ENCODE measurements around the gene C11orf21. TPM values are rescaled to one million over a fixed set of nuclear protein-coding genes. Genes with fewer than 3 reads are reported as not detected.

C11orf21 gene
- polyA plus RNA-seq, 1 donor: 22.7 TPM

DNA sequence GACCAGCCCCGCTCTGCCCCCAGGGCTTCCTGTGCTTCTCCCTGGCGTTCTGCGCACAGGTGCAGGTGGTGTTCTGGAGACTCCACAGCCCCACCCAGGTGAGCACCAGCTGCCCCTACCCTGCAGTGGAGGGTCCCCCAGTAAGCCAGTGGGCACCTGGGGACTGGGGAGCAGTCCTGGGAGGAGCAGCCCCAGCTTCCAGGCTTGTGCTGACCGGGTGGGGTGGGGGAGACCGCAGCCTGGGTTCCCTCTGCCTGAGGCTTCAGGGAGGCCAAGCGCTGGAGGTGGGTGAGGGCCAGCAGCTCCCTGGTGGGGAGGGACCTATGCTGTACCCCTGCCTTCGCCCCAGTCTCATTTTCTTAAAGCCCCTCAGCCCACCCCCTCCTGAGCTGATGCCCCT, 7.0 kb upstream of the C11orf21 start:
- Histone ChIP-seq H3K4me3 (ENCODE audit: low read length) (no peak overlapping the region), H3K4me1 (ENCODE audit: control insufficient read depth, insufficient read depth, low read length) (peaks cover 32% of the 10 kb centered on the region), H3K27ac (ENCODE audit: low read length) (no peak overlapping the region), H3K27me3 (ENCODE audit: control insufficient read depth, insufficient read depth, low read length) (no peaks in the 10 kb centered on the region), H3K9me3 (ENCODE audit: control insufficient read depth, low read depth, low read length) (no peaks in the 10 kb centered on the region), H3K36me3 (ENCODE audit: control insufficient read depth, insufficient read depth, low read length) (no peaks in the 10 kb centered on the region)
- WGBS (ENCODE audit: insufficient coverage, low lambda C conversion rate): no CpG with 5 or more reads among the region's 7 CpGs
- no peak for DNase-seq

- WGBS (ENCODE audit: insufficient coverage, low lambda C conversion rate): no CpG with 5 or more reads among the region's 23 CpGs
- H3K4me3 ChIP-seq (ENCODE audit: low read length): no peak overlapping the region
- no peak for DNase-seq
- H3K27ac ChIP-seq (ENCODE audit: low read length): peak overlapping the region; percentile 57
- H3K4me1 ChIP-seq (ENCODE audit: control insufficient read depth, insufficient read depth, low read length): peaks cover 42% of the 10 kb centered on the region
- no peaks in the 10 kb centered on the region for H3K27me3 ChIP-seq (ENCODE audit: control insufficient read depth, insufficient read depth, low read length)
- H3K36me3 ChIP-seq (ENCODE audit: control insufficient read depth, insufficient read depth, low read length): no peaks in the 10 kb centered on the region
- peaks cover 4% of the 10 kb centered on the region for H3K9me3 ChIP-seq (ENCODE audit: control insufficient read depth, low read depth, low read length)
Measured at GRCh38 chr11:2307501-2308331, 6.0 kb upstream of the C11orf21 start.

DNA sequence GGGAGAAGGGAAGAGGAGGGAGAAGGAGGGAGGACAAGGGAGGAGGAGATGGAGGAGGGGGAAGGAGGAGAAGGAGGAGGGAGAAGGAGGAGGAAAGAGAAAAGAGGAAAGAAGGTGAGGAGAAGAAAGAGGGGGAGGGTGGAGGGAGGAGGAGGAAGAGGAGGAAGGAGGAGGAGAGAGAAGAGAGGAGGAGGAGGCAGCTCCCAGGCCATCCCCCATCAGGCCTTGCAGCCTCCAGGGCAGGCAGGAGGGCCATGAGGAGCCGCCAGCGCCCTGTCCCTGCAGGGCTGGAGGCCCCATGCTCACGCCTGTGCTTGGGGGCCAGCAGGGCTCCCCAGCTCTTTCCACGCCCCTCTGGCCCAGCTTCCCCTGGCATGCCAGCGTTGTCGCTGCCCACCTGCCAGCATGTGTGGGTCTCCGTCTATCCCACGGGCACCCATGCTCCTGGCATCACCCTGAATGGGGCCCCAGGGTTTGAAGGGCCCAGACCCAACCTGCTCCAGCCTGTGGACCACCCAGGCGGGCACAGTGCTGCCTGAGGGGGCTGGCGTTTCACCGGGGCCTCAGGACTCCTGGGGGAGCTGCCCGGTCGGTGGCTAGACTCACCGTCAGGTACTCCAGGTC, 5.3 kb upstream of the C11orf21 start:
- H3K4me1 ChIP-seq (ENCODE audit: control insufficient read depth, insufficient read depth, low read length): peaks cover 46% of the 10 kb centered on the region
- WGBS (ENCODE audit: insufficient coverage, low lambda C conversion rate): 80% methylated on average over 1 of the region's 14 CpGs
- no peak overlapping the region for H3K4me3 ChIP-seq (ENCODE audit: low read length)
- H3K27ac ChIP-seq (ENCODE audit: low read length): peak overlapping the region; percentile 57
- no peaks in the 10 kb centered on the region for H3K36me3 ChIP-seq (ENCODE audit: control insufficient read depth, insufficient read depth, low read length)
- DNase-seq: no peak
- peaks cover 6% of the 10 kb centered on the region for H3K9me3 ChIP-seq (ENCODE audit: control insufficient read depth, low read depth, low read length)
- no peaks in the 10 kb centered on the region for H3K27me3 ChIP-seq (ENCODE audit: control insufficient read depth, insufficient read depth, low read length)

DNA sequence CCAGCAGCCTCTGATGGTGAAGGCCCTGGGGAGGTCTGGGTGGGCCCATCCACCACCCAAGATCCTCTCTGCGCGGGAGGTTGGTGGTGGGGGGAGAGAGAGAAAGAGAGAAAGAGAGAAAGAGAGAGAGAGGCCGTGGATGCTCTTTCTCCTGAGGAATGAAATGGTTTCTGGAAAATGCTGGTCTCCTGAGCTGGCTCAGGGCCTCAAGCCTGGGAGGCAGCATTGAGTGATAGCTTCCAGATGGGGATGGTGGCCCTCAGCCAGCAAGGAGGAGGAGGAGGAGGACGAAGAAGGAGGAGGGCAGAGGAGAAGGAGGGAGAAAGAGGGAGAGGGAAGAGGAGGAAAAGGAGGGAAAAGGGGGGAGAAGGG, 4.7 kb upstream of the C11orf21 start:
- peaks cover 52% of the 10 kb centered on the region for H3K4me1 ChIP-seq (ENCODE audit: control insufficient read depth, insufficient read depth, low read length)
- peak; percentile 63 to 75 for DNase-seq
- no peaks in the 10 kb centered on the region for H3K36me3 ChIP-seq (ENCODE audit: control insufficient read depth, insufficient read depth, low read length)
- no peak overlapping the region for H3K4me3 ChIP-seq (ENCODE audit: low read length)
- no peaks in the 10 kb centered on the region for H3K27me3 ChIP-seq (ENCODE audit: control insufficient read depth, insufficient read depth, low read length)
- 60% methylated on average over 1 of the region's 4 CpGs for WGBS (ENCODE audit: insufficient coverage, low lambda C conversion rate)
- H3K27ac ChIP-seq (ENCODE audit: low read length): peak overlapping the region; percentile 79
- peaks cover 6% of the 10 kb centered on the region for H3K9me3 ChIP-seq (ENCODE audit: control insufficient read depth, low read depth, low read length)

DNA sequence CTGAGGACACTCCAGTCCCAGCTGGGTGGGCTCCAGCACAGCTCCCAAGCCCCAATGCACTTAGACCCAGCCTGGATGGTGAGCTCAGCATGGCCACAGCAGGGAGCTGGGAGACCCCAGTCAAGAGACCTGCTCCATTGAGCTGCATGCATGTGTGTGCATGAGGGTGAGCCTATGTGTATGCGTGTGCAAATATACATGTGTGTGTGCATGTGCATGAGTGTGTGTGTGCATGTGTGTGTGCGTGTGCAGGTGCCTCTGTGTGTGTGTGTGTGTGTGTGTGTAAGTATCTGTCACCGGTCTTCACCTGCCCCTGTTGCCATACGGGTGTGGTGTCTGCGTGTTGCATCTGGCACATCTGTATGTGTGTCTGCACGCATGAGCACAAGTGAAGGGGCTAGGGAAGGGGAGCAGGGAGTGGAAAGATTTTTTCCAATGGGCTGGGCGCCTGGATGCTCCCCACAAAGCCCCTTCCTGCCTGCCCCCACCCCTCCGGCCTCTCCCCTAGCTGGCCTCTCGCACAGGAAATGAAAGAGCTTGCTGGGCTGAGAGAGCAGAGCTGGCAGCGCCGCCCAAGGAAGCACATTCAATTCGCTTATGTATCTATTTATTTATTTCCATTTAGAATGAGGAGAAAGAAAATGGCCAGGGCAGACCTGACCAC, 4.2 kb upstream of the C11orf21 start:
- DNase-seq: peak; percentile 52 to 61
- no peaks in the 10 kb centered on the region for H3K36me3 ChIP-seq (ENCODE audit: control insufficient read depth, insufficient read depth, low read length)
- no peak overlapping the region for H3K4me3 ChIP-seq (ENCODE audit: low read length)
- H3K9me3 ChIP-seq (ENCODE audit: control insufficient read depth, low read depth, low read length): peaks cover 6% of the 10 kb centered on the region
- H3K27ac ChIP-seq (ENCODE audit: low read length): peak overlapping the region; percentile 79
- H3K4me1 ChIP-seq (ENCODE audit: control insufficient read depth, insufficient read depth, low read length): peaks cover 57% of the 10 kb centered on the region
- no CpG with 5 or more reads among the region's 12 CpGs for WGBS (ENCODE audit: insufficient coverage, low lambda C conversion rate)
- H3K27me3 ChIP-seq (ENCODE audit: control insufficient read depth, insufficient read depth, low read length): no peaks in the 10 kb centered on the region

DNA sequence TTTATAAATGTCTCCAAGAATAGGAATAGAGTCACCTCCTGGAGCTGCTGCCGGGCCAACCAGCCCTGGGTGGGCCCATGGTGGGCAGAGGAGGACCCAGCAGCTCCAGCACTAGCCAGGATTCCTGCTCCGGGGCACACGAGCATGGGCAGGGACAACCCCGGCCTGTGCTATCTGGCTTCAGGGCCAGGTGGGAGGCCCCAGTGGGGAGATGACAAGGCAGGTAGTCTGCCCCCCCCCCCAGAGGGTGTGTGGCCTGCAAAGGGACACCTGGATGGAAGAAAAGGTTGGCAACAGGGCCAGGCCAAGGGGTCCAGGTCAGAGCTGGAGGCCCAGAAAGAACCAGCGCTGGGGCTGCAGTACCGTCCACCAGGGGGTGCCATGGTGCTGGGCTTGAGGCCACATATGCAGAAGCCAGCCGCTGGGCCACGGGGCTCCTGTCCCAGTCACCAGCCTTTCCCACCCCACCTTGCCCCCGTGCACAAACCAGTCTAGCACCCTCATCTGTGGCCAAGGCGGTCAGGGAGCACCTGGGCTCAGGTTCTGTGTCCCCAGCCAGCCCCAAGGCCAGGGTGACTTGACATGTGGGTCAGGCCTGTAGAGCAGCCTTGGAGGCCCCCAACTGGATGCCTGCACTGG, 3.5 kb upstream of the C11orf21 start:
- peaks cover 64% of the 10 kb centered on the region for H3K4me1 ChIP-seq (ENCODE audit: control insufficient read depth, insufficient read depth, low read length)
- no peak overlapping the region for H3K4me3 ChIP-seq (ENCODE audit: low read length)
- peak; percentile 77 to 82 for DNase-seq
- no peaks in the 10 kb centered on the region for H3K36me3 ChIP-seq (ENCODE audit: control insufficient read depth, insufficient read depth, low read length)
- H3K27ac ChIP-seq (ENCODE audit: low read length): peak overlapping the region; percentile 79
- no peaks in the 10 kb centered on the region for H3K27me3 ChIP-seq (ENCODE audit: control insufficient read depth, insufficient read depth, low read length)
- WGBS (ENCODE audit: insufficient coverage, low lambda C conversion rate): no CpG with 5 or more reads among the region's 10 CpGs
- H3K9me3 ChIP-seq (ENCODE audit: control insufficient read depth, low read depth, low read length): peaks cover 6% of the 10 kb centered on the region

DNA sequence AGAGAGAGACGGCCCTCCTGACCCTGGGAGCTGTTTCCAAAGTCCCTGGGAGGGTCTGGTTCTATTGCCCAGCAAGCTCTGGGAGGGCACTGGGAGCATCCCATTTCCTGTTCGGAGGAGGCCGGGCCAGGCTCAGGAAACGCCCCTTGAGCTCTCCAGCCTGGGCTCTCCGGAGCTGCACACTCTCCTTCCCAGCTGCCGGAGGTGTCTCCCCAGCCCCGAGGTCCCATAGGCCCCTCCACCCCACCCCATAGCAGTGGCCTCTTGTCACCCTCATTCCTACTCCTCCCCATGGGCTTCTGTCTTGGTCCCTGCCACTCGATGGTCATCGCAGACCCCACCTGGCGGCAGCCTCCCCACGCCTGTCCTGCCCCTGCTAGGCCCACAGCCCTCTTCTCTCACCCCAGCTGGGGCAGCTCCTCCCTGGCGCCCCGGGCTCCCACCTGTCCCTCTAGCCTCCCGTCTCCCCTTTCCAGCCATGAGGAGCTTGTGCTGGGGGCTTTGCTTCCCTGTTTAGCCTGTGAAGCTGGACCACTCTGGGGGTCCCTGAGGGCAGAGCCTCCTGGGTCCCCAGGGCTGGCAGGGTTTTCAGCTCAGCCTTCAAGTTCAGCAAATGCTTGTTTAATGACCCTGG, 2.9 kb upstream of the C11orf21 start:
- Histone ChIP-seq H3K27ac (ENCODE audit: low read length) (peak overlapping the region; percentile 79), H3K4me1 (ENCODE audit: control insufficient read depth, insufficient read depth, low read length) (peaks cover 67% of the 10 kb centered on the region)
- peak; percentile 66 to 89 for DNase-seq

DNA sequence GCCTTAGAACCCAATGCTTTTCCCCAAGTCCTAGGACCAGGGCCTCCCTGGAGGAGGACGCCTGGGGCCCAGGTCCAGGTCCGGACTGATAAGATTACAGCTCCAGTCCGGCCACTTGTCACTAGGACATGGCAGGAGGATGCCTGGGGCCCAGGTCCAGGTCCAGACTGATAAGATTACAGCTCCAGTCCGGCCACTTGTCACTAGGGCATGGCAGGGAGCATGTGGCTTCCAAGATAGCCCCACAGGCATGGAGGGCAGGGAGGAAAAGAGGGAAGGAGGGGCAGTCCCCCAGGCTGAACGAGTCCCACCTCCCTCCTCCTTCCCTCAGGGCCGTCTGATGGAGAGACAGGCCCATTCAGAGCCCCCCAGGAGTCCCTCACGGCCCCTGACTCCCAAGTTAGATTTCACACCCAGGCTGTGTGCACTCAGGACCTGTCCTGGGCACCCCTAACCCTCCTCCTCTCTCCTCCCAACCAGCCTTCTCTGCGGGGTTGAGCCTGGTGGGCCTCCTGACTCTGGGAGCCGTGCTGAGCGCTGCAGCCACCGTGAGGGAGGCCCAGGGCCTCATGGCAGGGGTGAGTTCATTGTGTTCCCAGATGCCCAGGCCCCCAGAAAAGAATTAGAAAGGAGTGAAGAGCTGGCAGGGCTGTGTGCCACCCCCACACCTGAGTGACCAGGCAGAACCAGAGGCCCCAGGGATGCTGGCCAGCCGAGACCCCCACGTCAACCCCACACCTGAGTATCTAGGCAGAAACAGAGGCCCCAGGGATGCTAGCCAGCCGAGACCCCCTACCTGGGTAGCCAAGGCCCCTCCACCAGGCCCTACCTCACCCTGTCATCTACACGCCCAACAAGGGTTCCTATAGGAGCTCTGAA, 2.1 kb upstream of the C11orf21 start:
- peak; percentile 87 to 94 for DNase-seq
- H3K36me3 ChIP-seq (ENCODE audit: control insufficient read depth, insufficient read depth, low read length): no peaks in the 10 kb centered on the region
- H3K27me3 ChIP-seq (ENCODE audit: control insufficient read depth, insufficient read depth, low read length): no peaks in the 10 kb centered on the region
- H3K4me1 ChIP-seq (ENCODE audit: control insufficient read depth, insufficient read depth, low read length): peaks cover 75% of the 10 kb centered on the region
- peaks cover 6% of the 10 kb centered on the region for H3K9me3 ChIP-seq (ENCODE audit: control insufficient read depth, low read depth, low read length)
- no CpG with 5 or more reads among the region's 15 CpGs for WGBS (ENCODE audit: insufficient coverage, low lambda C conversion rate)
- peak overlapping the region; percentile 7 for H3K4me3 ChIP-seq (ENCODE audit: low read length)
- peak overlapping the region; percentile 79 for H3K27ac ChIP-seq (ENCODE audit: low read length)

More for the DNA sequence above, 2.9 kb upstream of the C11orf21 start:
- Histone ChIP-seq H3K9me3 (ENCODE audit: control insufficient read depth, low read depth, low read length) (peaks cover 6% of the 10 kb centered on the region), H3K4me3 (ENCODE audit: low read length) (no peak overlapping the region), H3K36me3 (ENCODE audit: control insufficient read depth, insufficient read depth, low read length) (no peaks in the 10 kb centered on the region), H3K27me3 (ENCODE audit: control insufficient read depth, insufficient read depth, low read length) (no peaks in the 10 kb centered on the region)
- no CpG with 5 or more reads among the region's 14 CpGs for WGBS (ENCODE audit: insufficient coverage, low lambda C conversion rate)

DNA sequence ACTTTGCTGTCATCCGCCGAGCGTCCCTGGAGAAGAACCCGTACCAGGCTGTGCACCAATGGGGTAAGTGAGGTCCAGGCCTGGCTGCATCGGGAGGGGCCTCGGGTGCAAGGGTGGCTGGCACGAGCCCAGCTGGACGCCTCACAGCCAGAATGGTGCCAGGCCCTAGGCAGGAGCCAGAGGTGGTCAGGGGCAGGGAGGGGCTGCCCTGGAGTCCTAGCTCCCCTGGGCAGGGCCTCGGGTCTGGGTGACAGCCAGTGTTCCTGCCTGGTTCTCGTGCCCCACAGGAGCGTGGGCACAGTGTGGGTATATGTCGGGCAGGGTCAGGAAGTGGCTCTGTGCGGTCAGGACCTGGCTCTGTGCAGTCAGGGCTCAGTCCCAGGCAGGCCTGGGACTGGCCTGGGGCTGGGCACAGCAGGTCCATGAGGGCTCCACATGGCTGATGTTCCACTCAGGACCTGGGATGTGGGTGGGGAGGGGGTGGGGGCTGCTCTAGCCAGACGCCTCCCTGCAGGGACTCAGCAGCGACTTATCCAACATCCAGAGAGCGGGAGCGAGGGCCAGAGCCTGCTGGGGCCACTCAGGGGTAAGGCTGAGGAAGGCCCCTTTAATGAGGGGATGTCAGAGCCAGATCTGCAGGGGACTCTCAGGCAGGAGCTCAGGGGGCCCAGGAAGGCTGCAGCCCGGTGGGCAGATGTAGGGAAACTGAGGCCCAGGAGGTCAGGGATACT, 1.3 kb upstream of the C11orf21 start:
- Histone ChIP-seq H3K36me3 (ENCODE audit: control insufficient read depth, insufficient read depth, low read length) (no peaks in the 10 kb centered on the region), H3K4me3 (ENCODE audit: low read length) (no peak overlapping the region), H3K27me3 (ENCODE audit: control insufficient read depth, insufficient read depth, low read length) (no peaks in the 10 kb centered on the region), H3K4me1 (ENCODE audit: control insufficient read depth, insufficient read depth, low read length) (peaks cover 77% of the 10 kb centered on the region), H3K9me3 (ENCODE audit: control insufficient read depth, low read depth, low read length) (peaks cover 6% of the 10 kb centered on the region), H3K27ac (ENCODE audit: low read length) (peak overlapping the region; percentile 74)
- no peak for DNase-seq
- WGBS (ENCODE audit: insufficient coverage, low lambda C conversion rate): no CpG with 5 or more reads among the region's 18 CpGs

Measured in large intestine (tissue), 3 donors.